ENCODE measurements around the gene SLC44A2. TPM values are rescaled to one million over a fixed set of nuclear protein-coding genes. Genes with fewer than 3 reads are reported as not detected.
"Not testable (repeated sequence)": the region's sequence is repeated elsewhere in the genome, so short reads cannot be mapped to it uniquely, and the experiment has no call there.

Gene SLC44A2
- total and polyA plus RNA-seq, 2 of the 8 experiments (the other 6 are each of a cell fraction or from before 2014, with no cell fraction given) = 105 to 120 TPM

GRCh38 chr19:10671922-10672321, 46.6 kb downstream of the SLC44A2 start:
- H3K36me3 ChIP-seq (ENCODE audit: control insufficient read depth in 2 of 4, insufficient read depth in 4 of 4, low read length in 3 of 4) = peaks cover 35 to 70% (median 60%) of the 10 kb centered on the region in 4 experiments
- WGBS, 2 experiments (ENCODE audit: extremely low coverage in 1 of 2, insufficient coverage in 1 of 2, insufficient read length in 1 of 2, insufficient replicate concordance in 2 of 2, low coverage in 1 of 2, low lambda C conversion rate in 2 of 2, missing lambda C conversion rate in 1 of 2) = 97% methylated on average over 3 of the region's 3 CpGs; no CpG with 5 or more reads in 1 of the 2 experiments

DNA sequence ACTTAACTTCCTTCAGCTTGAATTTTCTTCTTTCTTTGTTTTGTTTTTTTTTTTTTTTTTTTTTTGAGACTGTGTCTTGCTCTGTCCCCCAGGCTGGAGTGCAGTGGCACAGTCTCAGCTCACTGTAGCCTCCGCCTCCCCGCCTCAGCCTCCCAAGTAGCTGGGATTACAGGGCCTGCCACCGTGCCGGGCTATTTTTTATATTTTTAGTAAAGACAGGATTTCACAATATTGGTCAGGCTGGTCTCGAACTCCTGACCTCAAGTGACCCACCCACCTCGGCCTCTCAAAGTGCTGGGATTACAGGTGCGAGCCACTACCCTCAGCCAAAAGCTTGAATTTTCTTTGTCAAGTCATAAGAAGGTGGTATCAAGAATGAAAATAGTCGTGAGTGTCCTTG, 49.9 kb downstream of the SLC44A2 start:
- not testable (repeated sequence) for H3K27ac ChIP-seq (ENCODE audit: low read depth, low read length); H3K14ac ChIP-seq (ENCODE audit: insufficient read length); H3K4me1 ChIP-seq (replicated peaks in 1 of 4; ENCODE audit: control insufficient read depth in 3 of 4, insufficient read depth in 4 of 4, low read length in 3 of 4); H3K56ac ChIP-seq (replicated peaks; ENCODE audit: insufficient read length, low read depth, low read length); H3K9ac ChIP-seq (replicated peaks in 1 of 4; ENCODE audit: extremely low read depth in 1 of 4, low read depth in 3 of 4, low read length in 3 of 4); H3K4me3 ChIP-seq (ENCODE audit: extremely low read depth in 1 of 4, insufficient read depth in 2 of 4, low read depth in 3 of 4, low read length in 4 of 4); H3K23me2 ChIP-seq (ENCODE audit: low read depth, low read length); H2AK5ac ChIP-seq (ENCODE audit: low read depth, low read length); H3K4ac ChIP-seq (replicated peaks; ENCODE audit: insufficient read length, low read depth, low read length); H2BK15ac ChIP-seq (ENCODE audit: low read length); H4K8ac ChIP-seq (ENCODE audit: extremely low read depth, insufficient read depth, low read length); H2BK20ac ChIP-seq (ENCODE audit: low read length); H2BK5ac ChIP-seq (ENCODE audit: low read depth, low read length); DNase-seq (ENCODE audit: low read depth in 1 of 2, low spot score in 2 of 2); H2BK120ac ChIP-seq (replicated peaks; ENCODE audit: low read depth, low read length); H3K18ac ChIP-seq (ENCODE audit: extremely low read depth, low read length); H3K79me1 ChIP-seq (ENCODE audit: low read depth, low read length); FAIRE-seq; H3K9me3 ChIP-seq (ENCODE audit: insufficient read depth in 2 of 2, low read depth in 1 of 2, low read length in 1 of 2); H3K4me2 ChIP-seq (ENCODE audit: insufficient read depth in 1 of 2, low read depth in 2 of 2, low read length in 2 of 2); H2BK12ac ChIP-seq (ENCODE audit: low read depth, low read length); H3K27me3 ChIP-seq (replicated peaks in 1 of 4; ENCODE audit: control insufficient read depth in 3 of 4, extremely low read depth in 1 of 4, insufficient read depth in 3 of 4, low read length in 3 of 4); H3K23ac ChIP-seq (ENCODE audit: insufficient read length); H4K5ac ChIP-seq (ENCODE audit: insufficient read length, low read depth, low read length); H2AFZ ChIP-seq (ENCODE audit: low read length); H4K91ac ChIP-seq (replicated peaks; ENCODE audit: insufficient read length, low read length)
- peaks cover 60 to 90% (median 83%) of the 10 kb centered on the region in 4 experiments for H3K36me3 ChIP-seq (ENCODE audit: control insufficient read depth in 2 of 4, insufficient read depth in 4 of 4, low read length in 3 of 4)
- peaks cover 35 to 37% of the 10 kb centered on the region in 2 experiments for H4K20me1 ChIP-seq (replicated peaks in 1 of 2; ENCODE audit: control insufficient read depth in 1 of 2, insufficient read depth in 2 of 2, low read length in 2 of 2)
- CTCF ChIA-PET (ENCODE audit: partially characterized antibody) = interaction anchor here (1.3 to 4.8 kb wide), 3 partner anchors 24 to 134 kb away, joined by 3 to 24 read pairs (median 4); no protein-coding TSS in a partner anchor
- 91% methylated on average over 8 of the region's 8 CpGs; no CpG with 5 or more reads in 1 of the 2 experiments for WGBS, 2 experiments (ENCODE audit: extremely low coverage in 1 of 2, insufficient coverage in 1 of 2, insufficient read length in 1 of 2, insufficient replicate concordance in 2 of 2, low coverage in 1 of 2, low lambda C conversion rate in 2 of 2, missing lambda C conversion rate in 1 of 2)
- POLR2A ChIA-PET (ENCODE audit: partially characterized antibody) = interaction anchor here (1.2 to 59.0 kb wide), 3 partner anchors 7 to 103 kb away, joined by 3 to 1874 read pairs (median 1874); partner anchors contain the start of genes DNM2, ILF3 and QTRT1
- H3K79me2 ChIP-seq (ENCODE audit: control insufficient read depth in 1 of 2, insufficient read depth in 2 of 2, low read length in 2 of 2) = peaks cover 23 to 93% of the 10 kb centered on the region in 2 experiments

More at GRCh38 chr19:10671922-10672321, 46.6 kb downstream of the SLC44A2 start:
- H4K20me1 ChIP-seq (replicated peaks in 1 of 2; ENCODE audit: control insufficient read depth in 1 of 2, insufficient read depth in 2 of 2, low read length in 2 of 2) = peaks cover 40 to 45% of the 10 kb centered on the region in 2 experiments
- H3K18ac ChIP-seq (ENCODE audit: extremely low read depth, low read length); H3K23me2 ChIP-seq (ENCODE audit: low read depth, low read length); H2BK120ac ChIP-seq (replicated peaks; ENCODE audit: low read depth, low read length); H2BK20ac ChIP-seq (ENCODE audit: low read length); H3K27me3 ChIP-seq (replicated peaks in 1 of 4; ENCODE audit: control insufficient read depth in 3 of 4, extremely low read depth in 1 of 4, insufficient read depth in 3 of 4, low read length in 3 of 4); H4K91ac ChIP-seq (replicated peaks; ENCODE audit: insufficient read length, low read length); H2BK5ac ChIP-seq (ENCODE audit: low read depth, low read length); H3K23ac ChIP-seq (ENCODE audit: insufficient read length); H2BK12ac ChIP-seq (ENCODE audit: low read depth, low read length); H4K8ac ChIP-seq (ENCODE audit: extremely low read depth, insufficient read depth, low read length); H3K14ac ChIP-seq (ENCODE audit: insufficient read length); H3K9me3 ChIP-seq (ENCODE audit: insufficient read depth in 2 of 2, low read depth in 1 of 2, low read length in 1 of 2); H3K4me1 ChIP-seq (replicated peaks in 1 of 4; ENCODE audit: control insufficient read depth in 3 of 4, insufficient read depth in 4 of 4, low read length in 3 of 4); H3K4ac ChIP-seq (replicated peaks; ENCODE audit: insufficient read length, low read depth, low read length); DNase-seq (ENCODE audit: low read depth in 1 of 2, low spot score in 2 of 2); H3K4me2 ChIP-seq (ENCODE audit: insufficient read depth in 1 of 2, low read depth in 2 of 2, low read length in 2 of 2); H2AFZ ChIP-seq (ENCODE audit: low read length); H2BK15ac ChIP-seq (ENCODE audit: low read length); H2AK5ac ChIP-seq (ENCODE audit: low read depth, low read length); H3K27ac ChIP-seq (ENCODE audit: low read depth, low read length); H3K56ac ChIP-seq (replicated peaks; ENCODE audit: insufficient read length, low read depth, low read length); H4K5ac ChIP-seq (ENCODE audit: insufficient read length, low read depth, low read length); H3K4me3 ChIP-seq (ENCODE audit: extremely low read depth in 1 of 4, insufficient read depth in 2 of 4, low read depth in 3 of 4, low read length in 4 of 4); FAIRE-seq; H3K9ac ChIP-seq (replicated peaks in 1 of 4; ENCODE audit: extremely low read depth in 1 of 4, low read depth in 3 of 4, low read length in 3 of 4): not testable (repeated sequence)
- ChIA-PET CTCF (ENCODE audit: partially characterized antibody) (interaction anchor here (0.6 to 4.8 kb wide), 8 partner anchors 8 to 91 kb away, joined by 3 to 24 read pairs (median 3); no protein-coding TSS in a partner anchor), POLR2A (ENCODE audit: partially characterized antibody) (interaction anchor here (55.9 to 59.0 kb wide), 2 partner anchors 3 to 20 kb away, joined by 1874 read pairs; partner anchors contain the start of genes DNM2, ILF3 and QTRT1)
- H3K79me2 ChIP-seq (ENCODE audit: control insufficient read depth in 1 of 2, insufficient read depth in 2 of 2, low read length in 2 of 2) = peaks cover 48 to 93% of the 10 kb centered on the region in 2 experiments
- H3K79me1 ChIP-seq (ENCODE audit: low read depth, low read length) = peaks cover 15% of the 10 kb centered on the region

All from H1 (cell line).